ENCODE measurements around the gene CKAP5. TPM values are rescaled to one million over a fixed set of nuclear protein-coding genes. Genes with fewer than 3 reads are reported as not detected.

The CKAP5 gene
- total RNA-seq, 1 donor from 2014 or later, result 78.8 TPM

- DNase-seq, result no peak
- Histone ChIP-seq H3K4me1 (no peaks in the 10 kb centered on the region), H3K27me3 (ENCODE audit: low read depth) (no peaks in the 10 kb centered on the region), H3K27ac (replicated peaks) (no peak overlapping the region), H3K4me3 (no peak overlapping the region), H3K9me3 (replicated peaks) (no peaks in the 10 kb centered on the region), H3K36me3 (peaks cover 94% of the 10 kb centered on the region)
- TF ChIP-seq CTCF (IDR thresholded peaks at IDR 0.05; ENCODE audit: borderline replicate concordance), result no peak
- intact Hi-C loops (cut with micrococcal nuclease), result no loop called here
Measured at GRCh38 chr11:46761807-46762206, 84.3 kb downstream of the CKAP5 start.

- intact Hi-C loops (cut with micrococcal nuclease), result no loop called here
- TF ChIP-seq CTCF (IDR thresholded peaks at IDR 0.05; ENCODE audit: borderline replicate concordance), result no peak
Measured at GRCh38 chr11:46760429-46761128, 85.5 kb downstream of the CKAP5 start.

GRCh38 chr11:46759196-46759595, 86.9 kb downstream of the CKAP5 start:
- H3K9me3 ChIP-seq (replicated peaks), result no peaks in the 10 kb centered on the region
- no peaks in the 10 kb centered on the region for H3K27me3 ChIP-seq (ENCODE audit: low read depth)
- no peak overlapping the region for H3K27ac ChIP-seq (replicated peaks)
- no peak overlapping the region for H3K4me3 ChIP-seq
- no peak for TF ChIP-seq CTCF (IDR thresholded peaks at IDR 0.05; ENCODE audit: borderline replicate concordance)
- H3K36me3 ChIP-seq, result peaks cover 100% of the 10 kb centered on the region
- H3K4me1 ChIP-seq, result no peaks in the 10 kb centered on the region
- DNase-seq, result no peak
- intact Hi-C loops (cut with micrococcal nuclease), result no loop called here

More at GRCh38 chr11:46760429-46761128, 85.5 kb downstream of the CKAP5 start:
- H3K4me3 ChIP-seq, result no peak overlapping the region
- peaks cover 95% of the 10 kb centered on the region for H3K36me3 ChIP-seq
- no peaks in the 10 kb centered on the region for H3K4me1 ChIP-seq
- no peaks in the 10 kb centered on the region for H3K27me3 ChIP-seq (ENCODE audit: low read depth)
- no peak overlapping the region for H3K27ac ChIP-seq (replicated peaks)
- DNase-seq, result no peak
- no peaks in the 10 kb centered on the region for H3K9me3 ChIP-seq (replicated peaks)

GRCh38 chr11:46755962-46756361, 90.1 kb downstream of the CKAP5 start:
- Histone ChIP-seq H3K36me3 (peaks cover 98% of the 10 kb centered on the region), H3K4me3 (no peak overlapping the region), H3K4me1 (no peaks in the 10 kb centered on the region), H3K27ac (replicated peaks) (no peak overlapping the region), H3K9me3 (replicated peaks) (no peaks in the 10 kb centered on the region), H3K27me3 (ENCODE audit: low read depth) (no peaks in the 10 kb centered on the region)
- no peak for DNase-seq
- no peak for TF ChIP-seq CTCF (IDR thresholded peaks at IDR 0.05; ENCODE audit: borderline replicate concordance)
- intact Hi-C loops (cut with micrococcal nuclease), result no loop called here

- intact Hi-C loops (cut with micrococcal nuclease), result no loop called here
- no peak overlapping the region for H3K27ac ChIP-seq (replicated peaks)
Measured at GRCh38 chr11:46747150-46747549, 98.9 kb downstream of the CKAP5 start.

More at GRCh38 chr11:46747150-46747549, 98.9 kb downstream of the CKAP5 start:
- H3K36me3 ChIP-seq, result peaks cover 95% of the 10 kb centered on the region
- DNase-seq, result no peak
- no peaks in the 10 kb centered on the region for H3K9me3 ChIP-seq (replicated peaks)
- no peaks in the 10 kb centered on the region for H3K4me1 ChIP-seq
- no peak for TF ChIP-seq CTCF (IDR thresholded peaks at IDR 0.05; ENCODE audit: borderline replicate concordance)
- no peak overlapping the region for H3K4me3 ChIP-seq
- no peaks in the 10 kb centered on the region for H3K27me3 ChIP-seq (ENCODE audit: low read depth)

All from left ventricle myocardium inferior (tissue), 1 donor.